Esophagus muscularis mucosa (tissue), 4 donors: ENCODE data around the gene GPM6B. TPM values are rescaled to one million over a fixed set of nuclear protein-coding genes. Genes with fewer than 3 reads are reported as not detected.
"Not testable (repeated sequence)": the region's sequence is repeated elsewhere in the genome, so short reads cannot be mapped to it uniquely, and the experiment has no call there.

Experiments
- DNase-seq: peaks from one replicate; pipeline ENCODE4 v3.0.0-alpha.2; 2017; ENCODE audit errors: extremely low spot score
- H3K27ac ChIP-seq, 4 donors: fragments of 200-600 bp; sonication (generic); replicated peaks in 1 of 4; 1 replicate in 3 of 4; 2 replicates in 1 of 4; pipeline ENCODE4 v1.5.1; 2016 to 2019; ENCODE audit warnings: mild to moderate bottlenecking in 1 of 4
- H3K27me3 ChIP-seq, 4 donors: fragments of 200-600 bp; sonication (generic); one replicate each; pipeline versions ENCODE4 v1.5.1 to v1.6.0; 2016 to 2019
- H3K36me3 ChIP-seq, 4 donors: fragments of 200-600 bp; sonication (generic); one replicate each; pipeline ENCODE4 v1.5.1; 2016 to 2019
- H3K4me1 ChIP-seq, 4 donors: fragments of 200-600 bp; sonication (generic); one replicate each; pipeline ENCODE4 v1.5.1; 2016 to 2019
- H3K4me3 ChIP-seq, 4 donors: fragments of 200-600 bp; sonication (generic); 1 replicate in 2 of 4; 2 replicates in 2 of 4; pipeline ENCODE4 v1.5.1; 2016 to 2019; ENCODE audit warnings: mild to moderate bottlenecking in 4 of 4, moderate library complexity in 1 of 4
- H3K9me3 ChIP-seq, 4 donors: fragments of 200-600 bp; sonication (generic); 1 replicate in 3 of 4; 2 replicates in 1 of 4; pipeline ENCODE4 v1.5.1; 2016 to 2019
- EP300 ChIP-seq: sonication (generic); formaldehyde crosslinking; IDR thresholded peaks from one replicate; pipeline ENCODE4 v1.6.1; 2017; ENCODE audit warnings: antibody characterized with exemption
- POLR2A ChIP-seq: fragments of 450-650 bp; IDR thresholded peaks from one replicate; pipeline ENCODE4 v1.6.1; 2017; ENCODE audit warnings: antibody characterized with exemption, moderate library complexity, mild to moderate bottlenecking, low read depth
- POLR2AphosphoS5 ChIP-seq, 2 donors: sonication (generic); formaldehyde crosslinking; IDR thresholded peaks; one replicate each; pipeline ENCODE4 v1.6.1; 2017; ENCODE audit warnings: antibody characterized with exemption in 2 of 2
- WGBS: methylation state at CpG from one replicate; pipeline ENCODE4 v1.1.5; 2018; 5-methylcytosine and 5-hydroxymethylcytosine counted together
- intact Hi-C: fragments of 100-400 bp; cut with DNase I; formaldehyde crosslinking; loops from one replicate; pipeline ENCODE4 v1.15.1; 2023
- total RNA-seq, 4 donors: library from RNA; depleted of rRNA; stranded (reverse); fragments of >200 nt; gene quantifications; one replicate each; pipeline versions ENCODE4 v1.1.0 to v1.2.1, GENCODE V29; 2016
- TF ChIP-seq, protein P1 (sequence below), 3 experiments: fragments of 200-600 bp in 2 of 3; fragments of 450-650 bp in 1 of 3; sonication (generic) in 2 of 3; IDR thresholded peaks; one replicate each; pipeline ENCODE4 v1.5.1; 2017 to 2019; ENCODE audit warnings: antibody characterized with exemption in 3 of 3, mild to moderate bottlenecking in 2 of 3, moderate library complexity in 1 of 3

The GPM6B gene
- total RNA-seq, 4 donors from 2014 or later: 33.2 to 57.2 (median 45.2) TPM

DNA sequence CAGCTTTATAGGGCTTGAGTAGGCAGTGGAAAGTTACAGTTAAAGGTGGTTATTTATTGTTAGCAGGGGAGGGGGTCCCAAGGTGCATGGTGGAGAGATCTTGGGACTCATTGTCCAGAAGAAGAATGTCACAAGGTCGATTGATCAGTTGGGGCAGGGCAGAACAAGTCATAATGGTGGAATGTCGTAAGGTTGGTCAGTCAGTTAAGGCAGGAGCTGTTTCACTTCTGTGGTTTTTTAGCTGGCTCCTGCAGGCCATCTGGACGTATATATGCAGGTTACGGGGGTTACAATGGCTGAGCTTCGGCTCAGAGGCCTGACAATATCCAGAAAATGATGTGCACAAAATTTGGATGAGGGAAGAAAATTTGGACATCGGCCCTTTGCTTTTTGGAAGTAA lies 75.2 kb downstream of the GPM6B start:
- WGBS: 81% methylated on average over 6 of the region's 6 CpGs
- Histone ChIP-seq H3K27ac (no peak overlapping the region), H3K4me3 (no peak overlapping the region), H3K4me1 (peaks cover 0 to 9% (median 1%) of the 10 kb centered on the region in 4 donors), H3K9me3 (no peaks in the 10 kb centered on the region), H3K36me3 (peaks cover 0 to 22% (median 16%) of the 10 kb centered on the region in 4 donors), H3K27me3 (no peaks in the 10 kb centered on the region)
- no peak for DNase-seq
- no peak for TF ChIP-seq POLR2A
- intact Hi-C loops: no loop called here

DNA sequence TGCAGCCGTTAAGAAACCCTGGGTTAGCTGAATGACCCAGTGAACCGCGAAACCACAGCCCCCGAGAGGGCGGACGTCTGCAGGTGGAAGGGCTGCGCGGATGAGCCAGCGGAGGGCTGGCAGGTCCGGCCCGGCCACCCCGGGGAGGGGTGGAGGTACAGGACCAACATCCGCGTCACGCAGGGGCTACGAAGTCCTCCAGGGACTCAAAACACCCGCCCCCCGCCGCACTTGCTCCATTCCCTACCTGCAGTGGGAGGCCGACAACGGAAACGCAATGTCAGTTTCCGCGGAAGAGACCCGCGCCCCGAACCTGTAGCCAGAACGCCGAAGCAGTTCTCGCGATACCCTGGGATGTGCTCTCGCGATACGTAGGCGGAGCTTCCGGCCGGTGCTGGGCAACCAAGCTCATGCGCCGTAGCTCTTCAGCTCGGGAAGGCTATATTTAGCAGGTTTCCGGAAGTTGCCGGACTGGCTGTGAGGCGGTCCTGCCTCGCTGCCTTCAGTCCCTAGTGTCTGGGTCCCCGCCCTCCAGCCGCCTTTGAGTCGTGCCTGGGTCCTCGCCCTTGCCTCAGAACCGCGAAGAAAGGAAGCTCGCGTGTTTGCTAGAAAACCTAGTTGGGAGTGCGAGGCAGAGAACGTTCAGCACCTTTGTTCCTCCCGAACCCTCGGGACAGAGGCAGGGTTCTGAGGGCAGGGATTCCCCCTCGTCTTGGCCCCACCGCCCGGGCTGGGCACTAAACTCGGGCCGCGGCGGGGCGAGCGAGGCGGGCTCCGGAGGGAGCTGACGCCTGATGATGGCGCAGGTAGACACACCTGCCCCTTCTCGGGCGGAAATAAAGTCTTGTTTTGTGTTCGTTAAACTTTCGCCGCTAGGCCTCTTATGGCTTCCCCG lies 82.4 kb downstream of the GPM6B start, which contains the start of the genes OFD1 and TRAPPC2:
TSS of gene OFD1 (plus strand) at position 471 of the 895 bp plus-strand sequence. CDS start at position 795, 324 bp downstream.
TSS of gene TRAPPC2 (minus strand) at position 343 of the 895 bp plus-strand sequence. CDS start 14,657 bp downstream, outside the sequence.
- intact Hi-C loops: no loop called here
- H3K27me3 ChIP-seq: no peaks in the 10 kb centered on the region
- peak; percentile 95 for DNase-seq
- peaks cover 0 to 5% (median under 1%) of the 10 kb centered on the region in 4 donors for H3K36me3 ChIP-seq
- H3K4me3 ChIP-seq: peak within 1 kb of the TSS; percentile 73 to 84 (median 78)
- peaks cover 3 to 42% (median 39%) of the 10 kb centered on the region in 4 donors for H3K4me1 ChIP-seq
- peak within 1 kb of the TSS; percentile 88 to 94 (median 90) for H3K27ac ChIP-seq
- TF ChIP-seq POLR2AphosphoS5 (IDR thresholded peaks at IDR 0.05) (peak; percentile 98), POLR2A (peak; percentile 72), EP300 (no peak)
- H3K9me3 ChIP-seq: no peaks in the 10 kb centered on the region
- 1% methylated on average over 29 of the region's 75 CpGs for WGBS

DNA sequence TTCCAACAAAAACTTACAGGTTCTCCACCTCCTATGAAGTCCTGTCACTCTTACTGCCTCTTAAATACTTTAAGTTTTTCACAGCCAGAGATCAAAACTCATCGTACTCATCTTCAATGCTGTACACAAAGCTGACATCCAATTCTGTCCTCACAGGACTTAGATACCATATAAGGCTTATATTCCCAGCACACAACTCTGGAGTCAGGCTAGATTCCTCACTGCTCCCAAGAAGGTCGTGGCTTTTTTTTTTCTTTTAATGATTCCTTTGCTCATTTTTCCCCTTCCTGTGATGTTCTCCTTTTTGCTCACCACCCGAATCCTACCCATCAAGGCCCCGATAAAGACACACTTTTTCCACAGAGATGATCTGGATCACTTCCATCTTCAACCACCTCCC lies 83.4 kb downstream of the GPM6B start:
- Histone ChIP-seq H3K27me3 (no peaks in the 10 kb centered on the region), H3K4me1 (peaks cover 3 to 42% (median 39%) of the 10 kb centered on the region in 4 donors), H3K4me3 (peak overlapping the region; percentile 73 to 84 (median 78)), H3K36me3 (no peaks in the 10 kb centered on the region), H3K9me3 (no peaks in the 10 kb centered on the region), H3K27ac (peak overlapping the region; percentile 88 to 94 (median 90))
- intact Hi-C loops: no loop called here
- DNase-seq: no peak
- TF ChIP-seq, protein P1, sequence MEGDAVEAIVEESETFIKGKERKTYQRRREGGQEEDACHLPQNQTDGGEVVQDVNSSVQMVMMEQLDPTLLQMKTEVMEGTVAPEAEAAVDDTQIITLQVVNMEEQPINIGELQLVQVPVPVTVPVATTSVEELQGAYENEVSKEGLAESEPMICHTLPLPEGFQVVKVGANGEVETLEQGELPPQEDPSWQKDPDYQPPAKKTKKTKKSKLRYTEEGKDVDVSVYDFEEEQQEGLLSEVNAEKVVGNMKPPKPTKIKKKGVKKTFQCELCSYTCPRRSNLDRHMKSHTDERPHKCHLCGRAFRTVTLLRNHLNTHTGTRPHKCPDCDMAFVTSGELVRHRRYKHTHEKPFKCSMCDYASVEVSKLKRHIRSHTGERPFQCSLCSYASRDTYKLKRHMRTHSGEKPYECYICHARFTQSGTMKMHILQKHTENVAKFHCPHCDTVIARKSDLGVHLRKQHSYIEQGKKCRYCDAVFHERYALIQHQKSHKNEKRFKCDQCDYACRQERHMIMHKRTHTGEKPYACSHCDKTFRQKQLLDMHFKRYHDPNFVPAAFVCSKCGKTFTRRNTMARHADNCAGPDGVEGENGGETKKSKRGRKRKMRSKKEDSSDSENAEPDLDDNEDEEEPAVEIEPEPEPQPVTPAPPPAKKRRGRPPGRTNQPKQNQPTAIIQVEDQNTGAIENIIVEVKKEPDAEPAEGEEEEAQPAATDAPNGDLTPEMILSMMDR (IDR thresholded peaks at IDR 0.05): no peak
- TF ChIP-seq POLR2A: no peak
- peak in 1 of 2 donors; percentile 55 for TF ChIP-seq POLR2AphosphoS5 (IDR thresholded peaks at IDR 0.05)
- TF ChIP-seq EP300: no peak
- WGBS: 28% methylated on average over 4 of the region's 4 CpGs

DNA sequence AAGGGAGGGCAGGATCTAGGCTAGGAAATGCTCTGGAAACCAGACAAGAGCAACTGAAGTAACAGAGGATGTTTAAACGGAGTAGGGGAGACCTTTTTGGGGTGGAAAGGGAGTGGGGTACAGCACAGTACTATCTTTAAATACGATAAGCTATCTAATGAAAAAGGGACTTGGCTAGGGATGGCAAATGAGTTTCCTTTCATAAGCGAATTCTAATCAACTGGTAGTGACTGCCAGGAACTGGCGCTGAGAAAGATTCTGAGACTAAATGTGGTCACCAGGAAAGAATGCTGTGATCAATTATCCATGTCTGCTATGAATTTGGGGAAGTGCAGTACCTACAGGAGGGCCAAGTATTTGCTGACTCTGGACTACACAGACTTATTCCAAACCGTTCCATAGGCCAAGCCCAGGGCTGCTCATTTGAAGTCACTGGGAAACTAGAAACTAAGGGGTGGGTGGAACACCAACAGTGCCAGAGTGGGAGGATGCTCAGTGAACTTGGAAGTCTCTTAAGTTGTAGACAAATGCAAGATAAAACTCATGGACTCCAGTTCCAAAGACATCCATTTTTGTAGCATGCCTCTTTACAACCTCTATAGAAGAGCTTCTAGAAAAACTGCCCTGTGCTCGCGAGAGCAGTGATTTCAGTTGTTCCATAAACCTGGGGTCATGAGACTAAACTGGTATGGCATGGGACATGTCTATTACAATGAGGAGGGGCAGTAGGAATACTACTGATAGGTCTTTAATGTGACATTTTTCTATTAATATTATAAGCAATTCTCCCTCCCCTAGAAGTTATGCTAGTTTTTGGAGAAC lies 84.4 kb downstream of the GPM6B start:
- intact Hi-C loops: no loop called here
- 73% methylated on average over 7 of the region's 7 CpGs for WGBS
- no peaks in the 10 kb centered on the region for H3K27me3 ChIP-seq
- H3K4me1 ChIP-seq: peaks cover 3 to 42% (median 39%) of the 10 kb centered on the region in 4 donors
- no peak for DNase-seq
- peak overlapping the region; percentile 88 to 94 (median 90) for H3K27ac ChIP-seq
- no peaks in the 10 kb centered on the region for H3K36me3 ChIP-seq
- no peaks in the 10 kb centered on the region for H3K9me3 ChIP-seq
- peak overlapping the region in 2 of 4 donors; percentile 7 to 78 for H3K4me3 ChIP-seq
- TF ChIP-seq, protein P1 (IDR thresholded peaks at IDR 0.05): no peak
- TF ChIP-seq POLR2AphosphoS5 (IDR thresholded peaks at IDR 0.05): no peak
- no peak for TF ChIP-seq POLR2A
- no peak for TF ChIP-seq EP300

DNA sequence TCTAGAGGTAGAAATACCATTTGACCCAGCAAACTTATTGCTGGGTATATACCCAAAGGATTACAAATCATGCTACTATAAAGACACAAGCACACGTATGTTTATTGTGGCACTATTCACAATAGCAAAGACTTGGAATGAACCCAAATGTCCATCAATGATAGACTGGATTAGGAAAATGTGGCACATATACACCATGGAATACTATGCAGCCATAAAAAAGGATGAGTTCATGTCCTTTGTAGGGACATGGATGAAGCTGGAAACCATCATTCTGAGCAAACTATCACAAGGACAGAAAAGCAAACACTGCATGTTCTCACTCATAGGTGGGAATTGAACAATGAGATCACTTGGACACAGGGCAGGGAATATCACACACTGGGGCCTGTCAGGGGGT lies 86.4 kb downstream of the GPM6B start:
- DNase-seq, intact Hi-C loops: not testable (repeated sequence)

DNA sequence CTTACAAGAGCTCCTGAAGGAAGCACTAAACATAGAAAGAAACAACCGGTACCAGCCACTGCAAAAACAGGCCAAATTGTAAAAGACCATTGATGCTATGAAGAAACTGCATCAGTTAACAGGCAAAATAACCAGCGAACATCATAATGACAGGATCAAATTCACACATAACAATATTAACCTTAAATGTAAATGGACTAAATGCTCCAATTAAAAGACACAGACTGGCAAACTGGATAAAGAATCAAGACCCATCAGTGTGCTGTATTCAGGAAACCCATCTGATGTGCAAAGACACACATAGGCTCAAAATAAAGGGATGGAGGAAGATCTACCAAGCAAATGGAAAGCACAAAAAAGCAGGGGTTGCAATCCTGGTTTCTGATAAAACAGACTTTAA lies 90.3 kb downstream of the GPM6B start:
- H3K27me3 ChIP-seq, H3K27ac ChIP-seq, H3K4me3 ChIP-seq, DNase-seq, H3K9me3 ChIP-seq, intact Hi-C loops, H3K36me3 ChIP-seq: not testable (repeated sequence)
- peaks cover 0 to 35% (median 23%) of the 10 kb centered on the region in 4 donors for H3K4me1 ChIP-seq
- 98% methylated on average over 2 of the region's 2 CpGs for WGBS

More for the DNA sequence above, 86.4 kb downstream of the GPM6B start:
- H3K4me1 ChIP-seq: peaks cover 3 to 31% (median 28%) of the 10 kb centered on the region in 4 donors
- not testable (repeated sequence) for H3K27ac ChIP-seq, H3K9me3 ChIP-seq, H3K27me3 ChIP-seq, H3K4me3 ChIP-seq, H3K36me3 ChIP-seq
- WGBS: 95% methylated on average over 1 of the region's 1 CpG

DNA sequence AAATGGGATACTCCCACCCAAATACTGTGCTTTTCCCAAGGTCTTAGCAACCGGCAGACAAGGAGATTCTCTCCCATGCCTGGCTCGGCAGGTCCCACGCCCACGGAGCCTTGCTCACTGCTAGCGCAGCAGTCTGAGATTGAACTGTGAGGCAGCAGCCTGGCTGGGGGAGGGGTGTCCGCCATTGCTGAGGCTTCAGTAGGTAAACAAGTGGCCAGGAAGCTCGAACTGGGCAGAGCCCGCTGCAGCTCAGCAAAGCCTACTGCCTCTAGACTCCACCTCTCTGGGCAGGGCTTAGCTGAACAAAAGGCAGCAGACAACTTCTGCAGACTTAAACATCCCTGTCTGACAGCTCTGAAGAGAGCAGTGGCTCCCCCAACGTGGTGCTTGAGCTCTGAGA lies 92.0 kb downstream of the GPM6B start:
- WGBS: 91% methylated on average over 7 of the region's 9 CpGs
- H3K4me3 ChIP-seq, H3K27ac ChIP-seq, DNase-seq, H3K27me3 ChIP-seq, H3K9me3 ChIP-seq, H3K36me3 ChIP-seq, intact Hi-C loops: not testable (repeated sequence)
- peaks cover 0 to 43% (median 23%) of the 10 kb centered on the region in 4 donors for H3K4me1 ChIP-seq
